Ishikawa (cell line): Measurements from ENCODE around the gene ACKR4.

ENCODE experiments used
- CEBPB ChIP-seq: IDR thresholded peaks from 2 replicates; pipeline ENCODE4 v1.6.1; 2012
- CREB1 ChIP-seq: IDR thresholded peaks from 2 replicates; pipeline ENCODE4 v1.6.1; 2012; ENCODE audit warnings: low read depth
- EGR1 ChIP-seq: IDR thresholded peaks from 2 replicates; pipeline ENCODE4 v1.6.1; 2012
- EP300 ChIP-seq: IDR thresholded peaks from 2 replicates; pipeline ENCODE4 v1.6.1; 2012; ENCODE audit warnings: borderline replicate concordance
- FOXM1 ChIP-seq: IDR thresholded peaks from 2 replicates; pipeline ENCODE4 v1.6.1; 2012; ENCODE audit warnings: low read depth, borderline replicate concordance
- MAX ChIP-seq: IDR thresholded peaks from 2 replicates; pipeline ENCODE4 v1.6.1; 2012
- NFIC ChIP-seq: IDR thresholded peaks from 2 replicates; pipeline ENCODE4 v1.6.1; 2012
- RAD21 ChIP-seq: IDR thresholded peaks from 2 replicates; pipeline ENCODE4 v1.6.1; 2012; ENCODE audit warnings: low read depth
- REST ChIP-seq: IDR thresholded peaks from 2 replicates; pipeline ENCODE4 v1.6.1; 2012; ENCODE audit warnings: low read depth, mild to moderate bottlenecking
- TAF1 ChIP-seq: IDR thresholded peaks from 2 replicates; pipeline ENCODE4 v1.6.1; 2012; ENCODE audit warnings: low read depth, mild to moderate bottlenecking
- TCF12 ChIP-seq: IDR thresholded peaks from 2 replicates; pipeline ENCODE4 v1.6.1; 2012; ENCODE audit warnings: low read depth
- TEAD4 ChIP-seq: IDR thresholded peaks from 2 replicates; pipeline ENCODE4 v1.6.1; 2012
- USF1 ChIP-seq: IDR thresholded peaks from 2 replicates; pipeline ENCODE4 v1.6.1; 2012
- YY1 ChIP-seq: IDR thresholded peaks from 2 replicates; pipeline ENCODE4 v1.6.1; 2012; ENCODE audit warnings: low read depth
- ZBTB7A ChIP-seq: IDR thresholded peaks from 2 replicates; pipeline ENCODE4 v1.6.1; 2012; ENCODE audit warnings: low read depth

ACKR4 gene

GRCh38 chr3:132628157-132628556 lies 31.1 kb downstream of the ACKR4 start:
- TF ChIP-seq ZBTB7A (no peak), CREB1 (no peak), TAF1 (no peak), NFIC (no peak), FOXM1 (no peak), RAD21 (no peak), CEBPB (no peak), TCF12 (no peak), REST (no peak)

GRCh38 chr3:132629928-132630327 lies 32.9 kb downstream of the ACKR4 start:
- no peak for TF ChIP-seq TEAD4
- TF ChIP-seq USF1 = no peak

- TF ChIP-seq TAF1 (no peak), USF1 (no peak), RAD21 (no peak), CREB1 (no peak), EGR1 (no peak), REST (no peak), MAX (no peak), TEAD4 (no peak), EP300 (no peak), CEBPB (no peak), TCF12 (no peak), YY1 (no peak), FOXM1 (no peak), NFIC (no peak)
Observed at GRCh38 chr3:132630612-132631011, 33.5 kb downstream of the ACKR4 start.

- TF ChIP-seq MAX (no peak), CREB1 (no peak), YY1 (no peak), NFIC (no peak), CEBPB (no peak), USF1 (no peak), FOXM1 (no peak), EGR1 (no peak), REST (no peak), TEAD4 (no peak), ZBTB7A (no peak)
Observed at GRCh38 chr3:132635052-132635451, 38.0 kb downstream of the ACKR4 start.

GRCh38 chr3:132637590-132637989 lies 40.5 kb downstream of the ACKR4 start:
- TF ChIP-seq RAD21 (no peak), USF1 (no peak), TEAD4 (no peak), CEBPB (no peak), EP300 (no peak), CREB1 (no peak), TAF1 (no peak), NFIC (no peak), YY1 (no peak), FOXM1 (no peak), EGR1 (no peak), MAX (no peak), ZBTB7A (no peak), REST (no peak), TCF12 (no peak)
